Panc1 (cell line): ENCODE measurements around the gene GRIA2. TPM values are rescaled to one million over a fixed set of nuclear protein-coding genes. Genes with fewer than 3 reads are reported as not detected.

Source experiments
- ATAC-seq: fragments of 200-7000 bp; cut with Tn5 transposase; 2 replicates; pipeline ENCODE4 v1.9.1; 2020; ENCODE audit warnings: mild to moderate bottlenecking, moderate library complexity
- BruUV-seq: library from RNA; stranded (reverse); fragments of 400-500 nt; replicated peaks from 2 replicates; lab custom pipeline; 2021; lab: Mats Ljungman, UMichigan
- CTCF ChIA-PET: fragments of 300-600 bp; sonication (Branson Sonifier 250); formaldehyde crosslinking; loops from one replicate; lab custom pipeline; 2022; ENCODE audit warnings: antibody characterized with exemption; lab: Charles Lee
- POLR2A ChIA-PET: fragments of 300-600 bp; sonication (Branson Sonifier 250); formaldehyde crosslinking; loops from one replicate; lab custom pipeline; 2022; ENCODE audit warnings: antibody characterized with exemption; lab: Charles Lee
- DNase-seq: peaks from one replicate; pipeline ENCODE4 v3.0.0-alpha.2; 2010; ENCODE audit warnings: low read depth, low spot score
- H3K27ac ChIP-seq: 2 replicates; pipeline ENCODE4 v1.5.1; 2011; ENCODE audit warnings: mild to moderate bottlenecking, low read length, inconsistent platforms
- H3K27me3 ChIP-seq: fragments of 200-500 bp; sonication (Bioruptor generic); 2 replicates; pipeline ENCODE4 v1.6.0; 2014; ENCODE audit warnings: low read length, inconsistent platforms; ENCODE audit not compliant: control insufficient read depth, insufficient read depth
- H3K36me3 ChIP-seq: fragments of 200-500 bp; sonication (Bioruptor generic); 2 replicates; pipeline ENCODE4 v1.5.1; 2014; ENCODE audit warnings: inconsistent platforms, mild to moderate bottlenecking, low read length, moderate library complexity; ENCODE audit not compliant: control insufficient read depth, insufficient read depth
- H3K4me1 ChIP-seq: 2 replicates; pipeline ENCODE4 v1.5.1; 2011; ENCODE audit warnings: inconsistent platforms, mild to moderate bottlenecking, low read length, moderate library complexity; ENCODE audit not compliant: control insufficient read depth, insufficient read depth
- H3K4me3 ChIP-seq, 2 experiments: 2 replicates each; pipeline ENCODE4 v1.5.1; 2011 to 2012; ENCODE audit warnings: low read depth in 2 of 2, low read length in 2 of 2, mild to moderate bottlenecking in 2 of 2, inconsistent platforms in 1 of 2, moderate library complexity in 1 of 2
- H3K9me3 ChIP-seq: fragments of 200-500 bp; sonication (Bioruptor generic); 2 replicates; pipeline ENCODE4 v1.5.1; 2014; ENCODE audit warnings: low read depth, mild to moderate bottlenecking, inconsistent platforms, low read length, moderate library complexity; ENCODE audit not compliant: control insufficient read depth, insufficient read depth
- POLR2AphosphoS5 ChIP-seq: IDR thresholded peaks from 2 replicates; pipeline ENCODE4 v1.6.1; 2012; ENCODE audit warnings: mild to moderate bottlenecking, low read depth, low read length, moderate library complexity
- SIN3A ChIP-seq: IDR thresholded peaks from 2 replicates; pipeline ENCODE4 v1.6.1; 2012; ENCODE audit warnings: low read depth, mild to moderate bottlenecking, low read length, moderate library complexity, borderline replicate concordance; ENCODE audit not compliant: insufficient read depth
- TCF7L2 ChIP-seq: IDR thresholded peaks from 2 replicates; pipeline ENCODE4 v1.6.1; 2011; ENCODE audit warnings: mild to moderate bottlenecking, low read depth, low read length, inconsistent platforms
- in situ Hi-C: cut with HindIII; loops from 2 replicates; pipeline ENCODE4 v1.10.0; 2016; ENCODE audit warnings: low sequenced_read_pairs, low pct_unique_long_range_greater_than_20kb
- intact Hi-C: fragments of 100-400 bp; cut with micrococcal nuclease; formaldehyde crosslinking; loops from one replicate; pipeline ENCODE4 v1.10.0; 2022; ENCODE audit not compliant: unreplicated experiment
- total RNA-seq: library from RNA; stranded (reverse); gene quantifications from one replicate; pipeline ENCODE4 v1.2.1, GENCODE V29; 2021; ENCODE audit not compliant: unreplicated experiment
- TF ChIP-seq, protein P1 (sequence below), 2 experiments: IDR thresholded peaks; 2 replicates each; pipeline ENCODE4 v1.6.1; 2011 to 2012; ENCODE audit warnings: low read depth in 2 of 2, control low read depth in 1 of 2, low read length in 1 of 2, mild to moderate bottlenecking in 1 of 2, moderate library complexity in 1 of 2; ENCODE audit not compliant: insufficient read depth in 1 of 2
- TF ChIP-seq, protein P2 (sequence below): fragments of 450-650 bp; IDR thresholded peaks from 2 replicates; pipeline ENCODE4 v1.5.1; 2017; ENCODE audit warnings: mild to moderate bottlenecking

The GRIA2 gene
- total RNA-seq, 1 experiment from 2014 or later, result not detected

DNA sequence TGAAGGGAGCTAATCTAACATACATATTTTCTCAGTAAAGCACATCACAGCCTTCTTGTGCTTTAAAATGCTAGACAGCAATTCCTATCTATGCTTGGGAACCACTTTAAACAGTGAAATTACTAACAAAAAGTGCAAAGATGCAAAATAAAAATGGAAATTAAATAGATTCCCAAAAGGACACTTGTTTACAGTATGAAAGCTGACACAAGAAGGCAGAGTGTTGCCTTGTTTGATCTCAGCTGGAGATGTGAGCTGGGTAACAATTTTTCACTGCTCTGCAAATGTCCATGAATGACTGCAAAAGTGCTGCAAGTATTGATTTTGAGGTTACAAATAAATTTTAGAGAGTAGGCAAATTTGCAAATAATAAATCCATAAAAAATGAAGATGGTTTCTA lies 22.3 kb downstream of the GRIA2 start:
- Histone ChIP-seq H3K36me3 (no peaks in the 10 kb centered on the region), H3K4me3 (no peak overlapping the region), H3K27me3 (no peaks in the 10 kb centered on the region), H3K9me3 (no peaks in the 10 kb centered on the region), H3K27ac (no peak overlapping the region), H3K4me1 (no peaks in the 10 kb centered on the region)
- BruUV-seq, result no TSS peak
- no peak for ATAC-seq
- ChIA-PET POLR2A (no interaction called here), CTCF (no interaction called here)
- TF ChIP-seq, protein P1, sequence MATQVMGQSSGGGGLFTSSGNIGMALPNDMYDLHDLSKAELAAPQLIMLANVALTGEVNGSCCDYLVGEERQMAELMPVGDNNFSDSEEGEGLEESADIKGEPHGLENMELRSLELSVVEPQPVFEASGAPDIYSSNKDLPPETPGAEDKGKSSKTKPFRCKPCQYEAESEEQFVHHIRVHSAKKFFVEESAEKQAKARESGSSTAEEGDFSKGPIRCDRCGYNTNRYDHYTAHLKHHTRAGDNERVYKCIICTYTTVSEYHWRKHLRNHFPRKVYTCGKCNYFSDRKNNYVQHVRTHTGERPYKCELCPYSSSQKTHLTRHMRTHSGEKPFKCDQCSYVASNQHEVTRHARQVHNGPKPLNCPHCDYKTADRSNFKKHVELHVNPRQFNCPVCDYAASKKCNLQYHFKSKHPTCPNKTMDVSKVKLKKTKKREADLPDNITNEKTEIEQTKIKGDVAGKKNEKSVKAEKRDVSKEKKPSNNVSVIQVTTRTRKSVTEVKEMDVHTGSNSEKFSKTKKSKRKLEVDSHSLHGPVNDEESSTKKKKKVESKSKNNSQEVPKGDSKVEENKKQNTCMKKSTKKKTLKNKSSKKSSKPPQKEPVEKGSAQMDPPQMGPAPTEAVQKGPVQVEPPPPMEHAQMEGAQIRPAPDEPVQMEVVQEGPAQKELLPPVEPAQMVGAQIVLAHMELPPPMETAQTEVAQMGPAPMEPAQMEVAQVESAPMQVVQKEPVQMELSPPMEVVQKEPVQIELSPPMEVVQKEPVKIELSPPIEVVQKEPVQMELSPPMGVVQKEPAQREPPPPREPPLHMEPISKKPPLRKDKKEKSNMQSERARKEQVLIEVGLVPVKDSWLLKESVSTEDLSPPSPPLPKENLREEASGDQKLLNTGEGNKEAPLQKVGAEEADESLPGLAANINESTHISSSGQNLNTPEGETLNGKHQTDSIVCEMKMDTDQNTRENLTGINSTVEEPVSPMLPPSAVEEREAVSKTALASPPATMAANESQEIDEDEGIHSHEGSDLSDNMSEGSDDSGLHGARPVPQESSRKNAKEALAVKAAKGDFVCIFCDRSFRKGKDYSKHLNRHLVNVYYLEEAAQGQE (IDR thresholded peaks at IDR 0.05; ENCODE audit: insufficient read depth in 1 of 2, low read depth in 2 of 2, low read length in 1 of 2), result no peak
- TF ChIP-seq, protein P2, sequence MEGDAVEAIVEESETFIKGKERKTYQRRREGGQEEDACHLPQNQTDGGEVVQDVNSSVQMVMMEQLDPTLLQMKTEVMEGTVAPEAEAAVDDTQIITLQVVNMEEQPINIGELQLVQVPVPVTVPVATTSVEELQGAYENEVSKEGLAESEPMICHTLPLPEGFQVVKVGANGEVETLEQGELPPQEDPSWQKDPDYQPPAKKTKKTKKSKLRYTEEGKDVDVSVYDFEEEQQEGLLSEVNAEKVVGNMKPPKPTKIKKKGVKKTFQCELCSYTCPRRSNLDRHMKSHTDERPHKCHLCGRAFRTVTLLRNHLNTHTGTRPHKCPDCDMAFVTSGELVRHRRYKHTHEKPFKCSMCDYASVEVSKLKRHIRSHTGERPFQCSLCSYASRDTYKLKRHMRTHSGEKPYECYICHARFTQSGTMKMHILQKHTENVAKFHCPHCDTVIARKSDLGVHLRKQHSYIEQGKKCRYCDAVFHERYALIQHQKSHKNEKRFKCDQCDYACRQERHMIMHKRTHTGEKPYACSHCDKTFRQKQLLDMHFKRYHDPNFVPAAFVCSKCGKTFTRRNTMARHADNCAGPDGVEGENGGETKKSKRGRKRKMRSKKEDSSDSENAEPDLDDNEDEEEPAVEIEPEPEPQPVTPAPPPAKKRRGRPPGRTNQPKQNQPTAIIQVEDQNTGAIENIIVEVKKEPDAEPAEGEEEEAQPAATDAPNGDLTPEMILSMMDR, result no peak
- TF ChIP-seq SIN3A (no peak), POLR2AphosphoS5 (no peak), TCF7L2 (no peak)
- in situ Hi-C loops, result no loop called here
- intact Hi-C loops, result no loop called here
- no peak for DNase-seq

DNA sequence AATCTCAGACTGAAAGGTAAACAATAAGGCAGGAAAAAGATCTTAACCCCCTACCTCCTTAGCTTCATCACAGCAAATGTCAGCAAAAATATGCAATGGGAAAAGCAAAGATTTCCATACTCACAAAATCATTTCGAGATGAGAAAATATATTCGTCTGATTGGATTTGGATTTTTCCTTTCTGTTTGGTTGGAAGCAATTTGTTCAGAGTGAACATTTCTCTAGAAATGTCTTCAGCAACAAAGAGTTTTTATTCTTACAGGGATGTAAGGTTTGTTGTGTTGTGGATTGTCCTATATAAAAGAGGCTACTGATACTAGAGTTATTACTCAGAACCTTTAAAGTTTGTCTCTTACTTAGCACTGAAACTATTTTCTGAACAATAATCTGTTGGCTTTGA lies 23.8 kb downstream of the GRIA2 start:
- in situ Hi-C loops, result no loop called here
- ATAC-seq (no peak), DNase-seq (no peak)
- intact Hi-C loops, result no loop called here
- H3K36me3 ChIP-seq, result no peaks in the 10 kb centered on the region
- TF ChIP-seq, protein P1 (IDR thresholded peaks at IDR 0.05; ENCODE audit: insufficient read depth in 1 of 2, low read depth in 2 of 2, low read length in 1 of 2), result no peak
- TF ChIP-seq, protein P2, result no peak
- TF ChIP-seq TCF7L2, result no peak
- TF ChIP-seq POLR2AphosphoS5, result no peak
- no peak for TF ChIP-seq SIN3A
- ChIA-PET CTCF (no interaction called here), POLR2A (no interaction called here)
- H3K4me1 ChIP-seq, result no peaks in the 10 kb centered on the region
- H3K4me3 ChIP-seq, result no peak overlapping the region
- BruUV-seq, result no TSS peak
- H3K9me3 ChIP-seq, result no peaks in the 10 kb centered on the region
- H3K27ac ChIP-seq, result no peak overlapping the region
- no peaks in the 10 kb centered on the region for H3K27me3 ChIP-seq
